ENCODE results near the gene PKNOX2.
A peak's percentile ranks its signal among the peaks of the same experiment; 100 is the strongest.
"Not testable (repeated sequence)": the region's sequence is repeated elsewhere in the genome, so short reads cannot be mapped to it uniquely, and the experiment has no call there.

PKNOX2 gene

DNA sequence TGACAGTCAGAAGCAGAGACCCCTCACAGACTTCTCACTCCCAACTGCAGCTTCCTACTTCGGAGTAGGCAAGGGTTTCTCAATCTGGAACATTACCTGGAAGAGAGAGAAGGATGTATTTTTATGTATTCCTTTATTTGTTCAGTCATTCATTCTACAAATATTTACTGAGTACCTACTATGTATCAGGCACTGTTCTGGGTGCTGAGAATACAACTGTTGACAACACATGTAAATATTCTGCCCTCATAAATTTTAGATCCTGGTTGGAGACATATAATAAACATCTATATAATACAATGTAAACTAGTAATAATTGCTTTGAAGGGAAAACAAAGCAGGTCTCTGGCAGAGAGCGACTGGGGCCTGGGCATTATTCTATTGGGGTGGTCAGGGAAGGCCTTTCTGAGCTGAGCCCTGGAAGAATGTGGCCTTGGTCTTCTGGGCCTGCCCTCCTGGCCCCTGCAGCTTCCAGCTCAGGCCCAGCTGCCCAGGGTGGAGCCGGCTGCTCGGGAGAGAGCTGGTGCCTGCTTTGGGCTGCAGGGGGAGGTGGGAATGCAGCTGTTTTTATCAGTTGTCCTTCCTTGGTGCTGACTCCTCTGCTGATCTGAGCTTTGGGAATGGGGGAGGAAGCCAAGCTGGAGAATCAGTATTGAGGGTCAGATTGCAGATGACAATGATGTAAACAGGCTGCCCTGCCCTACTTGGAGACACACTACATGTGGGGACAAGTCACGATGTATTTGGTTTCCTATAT is 46.8 kb downstream of the PKNOX2 start:
- DNase-seq, result peak; percentile 55

- DNase-seq, result peak; percentile 29
These were observed 47.4 kb downstream of the PKNOX2 start for GRCh38 chr11:125211948-125212340.

DNA sequence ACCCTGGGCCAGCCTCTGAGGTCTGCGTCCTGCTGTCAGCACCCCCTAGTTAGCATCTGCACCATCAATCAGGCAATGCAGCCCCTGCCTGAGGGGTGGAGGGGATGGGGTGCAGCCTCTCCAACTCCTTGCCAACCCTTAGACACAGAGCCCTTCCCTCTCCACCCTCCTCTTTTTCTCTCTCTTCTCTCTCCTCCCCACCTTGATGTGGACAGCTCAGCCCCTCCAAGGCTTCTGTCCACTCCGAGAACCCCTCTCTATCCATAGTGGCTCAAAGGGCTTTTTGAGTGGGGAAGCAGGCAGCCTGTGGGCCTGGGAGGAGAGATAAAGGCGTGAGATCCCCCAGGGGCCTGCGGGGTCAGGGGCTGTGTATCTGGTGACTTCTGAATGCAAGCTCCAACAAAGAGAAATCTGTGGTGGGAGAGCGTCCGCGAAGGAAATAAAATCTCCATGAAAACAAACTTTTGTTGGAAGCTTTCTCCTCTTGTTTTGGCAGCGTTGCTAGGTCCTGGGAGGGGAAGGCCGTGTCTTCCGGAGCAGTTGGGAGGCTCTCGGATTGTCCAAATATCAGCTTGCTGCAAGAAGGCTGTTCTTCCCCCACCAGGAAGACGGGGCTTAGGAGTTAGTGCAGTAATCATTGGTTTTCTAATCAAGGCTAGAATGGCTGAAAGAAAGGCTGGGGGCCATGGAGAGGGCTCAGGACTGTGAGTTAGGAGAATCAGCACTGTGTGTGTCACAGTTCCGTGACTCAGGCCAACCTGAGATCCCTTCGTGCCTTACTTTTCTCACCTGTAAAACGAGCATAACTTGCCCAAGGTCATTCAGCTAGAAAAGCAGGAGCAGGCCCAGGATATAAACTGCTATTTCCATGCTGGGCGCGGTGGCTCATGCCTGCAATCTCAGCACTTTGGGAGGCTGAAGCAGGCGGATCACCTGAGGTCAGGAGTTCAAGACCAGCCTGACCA is 50.3 kb downstream of the PKNOX2 start:
- no peak for DNase-seq

- DNase-seq, result no peak
These were observed 51.4 kb downstream of the PKNOX2 start for GRCh38 chr11:125215976-125216375.

GRCh38 chr11:125218336-125218735 is 53.8 kb downstream of the PKNOX2 start:
- DNase-seq, result no peak

DNA sequence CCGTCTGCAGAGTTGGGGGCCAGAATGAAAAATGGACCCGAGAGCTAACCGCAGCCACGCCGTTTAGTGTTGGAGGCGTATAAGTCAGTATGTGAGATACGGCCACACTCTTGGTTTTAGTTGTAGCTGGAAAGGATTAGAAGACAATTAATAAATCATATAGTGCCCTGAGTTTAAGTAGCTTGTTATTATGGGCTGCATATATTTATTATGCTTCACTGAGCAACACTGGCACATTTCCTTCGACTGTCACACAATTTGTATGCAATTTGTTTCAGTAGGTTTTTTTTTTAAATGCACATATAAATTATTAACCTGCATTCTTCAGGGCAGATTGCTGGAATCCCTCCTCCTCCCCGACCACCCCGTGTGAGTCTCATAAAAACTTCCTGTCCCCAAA is 56.9 kb downstream of the PKNOX2 start:
- DNase-seq, result no peak

DNA sequence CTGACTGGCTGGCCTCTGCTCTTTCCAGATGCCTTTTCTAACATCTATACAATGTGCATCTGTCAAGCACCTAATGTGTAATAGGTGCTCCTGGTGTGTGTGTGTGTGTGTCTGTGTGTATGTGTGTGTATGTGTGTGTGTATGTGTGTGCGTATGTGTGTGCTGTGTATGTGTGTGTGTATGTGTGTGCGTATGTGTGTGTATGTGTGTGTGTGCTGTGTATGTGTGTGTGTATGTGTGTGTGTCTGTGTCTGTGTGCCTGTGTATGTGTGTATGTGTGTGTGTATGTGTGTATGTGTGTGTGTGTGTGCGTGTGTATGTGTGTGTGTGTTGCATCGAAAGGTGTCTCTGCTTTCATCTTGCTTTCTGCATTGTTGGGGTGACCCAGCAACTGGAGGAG is 57.9 kb downstream of the PKNOX2 start:
- no peak for DNase-seq

DNA sequence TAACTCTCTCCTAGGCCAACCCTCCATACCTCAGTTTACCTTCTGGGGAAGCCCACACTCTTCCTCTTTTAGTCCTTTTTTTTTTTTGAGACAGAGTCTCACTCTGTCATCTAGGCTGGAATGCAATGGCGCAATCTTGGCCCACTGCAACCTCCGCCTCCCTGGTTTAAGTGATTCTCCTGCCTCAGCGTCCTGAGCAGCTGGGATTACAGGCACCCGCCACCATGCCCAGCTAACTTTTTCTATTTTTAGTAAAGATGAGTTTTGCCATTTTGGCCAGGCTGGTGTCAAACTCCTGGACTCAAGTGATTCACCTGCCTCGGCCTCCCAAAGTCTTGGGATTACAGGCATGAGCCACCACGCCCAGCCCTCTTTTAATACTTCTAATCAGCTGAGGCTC is 58.6 kb downstream of the PKNOX2 start:
- not testable (repeated sequence) for DNase-seq

DNA sequence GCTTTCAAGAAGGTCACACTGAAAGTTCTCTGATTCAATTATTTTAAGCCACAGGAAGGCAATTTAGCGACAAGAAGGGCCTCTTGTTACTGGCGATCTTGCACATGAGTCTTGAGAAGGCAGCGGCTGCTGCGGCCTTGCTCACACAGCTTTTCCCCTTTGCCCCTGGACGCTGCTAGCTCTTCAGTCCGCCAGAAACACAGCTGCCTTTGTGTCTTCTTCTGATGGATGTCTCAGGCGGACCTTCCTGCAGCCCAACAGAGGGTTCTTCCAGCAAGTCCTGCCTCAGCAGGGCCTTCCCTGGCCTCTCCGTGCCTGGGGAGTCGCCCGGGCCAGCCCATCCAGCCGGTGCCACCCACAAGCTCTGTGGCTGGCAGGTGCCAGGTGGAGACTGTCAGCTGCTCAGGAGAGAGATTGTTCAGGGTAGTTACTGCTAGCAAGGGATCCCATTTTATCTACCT is 59.4 kb downstream of the PKNOX2 start:
- no peak for DNase-seq

- no peak for DNase-seq
These were observed 60.0 kb downstream of the PKNOX2 start for GRCh38 chr11:125224391-125225021.

- DNase-seq, result no peak
These were observed 60.9 kb downstream of the PKNOX2 start for GRCh38 chr11:125225401-125225800.

DNA sequence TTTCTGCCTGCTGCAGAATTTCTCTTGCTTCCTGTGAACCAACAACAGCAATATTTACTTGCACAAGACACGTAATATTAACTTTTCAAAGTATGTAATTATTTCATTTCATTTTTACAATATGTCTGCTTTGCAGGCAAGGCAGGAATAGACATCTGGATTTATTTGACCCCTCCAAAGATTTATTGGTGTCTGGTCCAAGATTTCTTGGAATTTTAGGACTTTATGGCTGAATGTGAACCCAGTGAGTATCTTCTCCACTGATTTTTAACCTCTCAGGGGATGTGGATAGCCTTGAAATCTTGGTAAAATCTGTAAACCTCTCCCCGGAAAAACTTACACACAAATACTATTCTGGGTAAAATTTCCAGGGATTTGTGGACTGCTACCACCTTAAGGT is 61.5 kb downstream of the PKNOX2 start:
- DNase-seq, result no peak

DNA sequence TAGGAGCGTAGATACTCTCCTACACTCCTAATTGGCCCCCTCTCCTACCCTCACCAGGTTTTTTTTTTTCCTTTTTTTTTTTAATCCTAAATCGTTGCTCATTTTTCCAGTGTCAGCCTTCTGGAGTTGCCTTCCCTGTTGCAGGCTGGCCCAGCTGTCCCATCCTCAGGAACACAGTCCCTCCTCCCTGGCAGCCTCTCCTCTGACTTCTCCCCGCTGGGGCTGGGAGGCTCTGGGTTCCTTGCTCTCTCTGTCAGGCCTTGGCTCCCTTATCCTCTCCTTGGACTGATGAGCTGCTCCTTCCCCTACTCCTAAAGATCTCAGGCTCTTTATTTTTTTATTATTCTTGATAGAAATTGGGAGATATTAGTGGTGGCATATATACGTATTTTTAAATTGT is 62.2 kb downstream of the PKNOX2 start:
- no peak for DNase-seq

DNA sequence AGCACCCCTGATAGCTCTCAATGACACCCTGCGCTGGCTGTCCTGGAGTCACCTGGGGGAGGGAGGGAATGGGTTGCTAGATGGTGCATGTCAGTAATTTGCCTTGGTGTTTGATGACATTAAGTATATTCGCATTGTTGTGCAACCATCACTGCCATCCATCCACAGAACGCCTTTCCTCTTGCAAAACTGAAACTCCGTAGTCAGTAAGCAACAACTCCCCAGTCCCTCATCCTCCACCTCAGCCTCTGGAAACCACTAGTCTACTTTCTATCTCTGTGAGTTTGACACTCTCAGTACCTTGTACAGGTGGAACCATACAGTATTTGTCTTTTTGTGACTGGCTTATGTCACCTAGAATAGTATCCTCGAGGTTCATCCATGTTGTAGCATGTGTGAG is 62.6 kb downstream of the PKNOX2 start:
- no peak for DNase-seq

DNA sequence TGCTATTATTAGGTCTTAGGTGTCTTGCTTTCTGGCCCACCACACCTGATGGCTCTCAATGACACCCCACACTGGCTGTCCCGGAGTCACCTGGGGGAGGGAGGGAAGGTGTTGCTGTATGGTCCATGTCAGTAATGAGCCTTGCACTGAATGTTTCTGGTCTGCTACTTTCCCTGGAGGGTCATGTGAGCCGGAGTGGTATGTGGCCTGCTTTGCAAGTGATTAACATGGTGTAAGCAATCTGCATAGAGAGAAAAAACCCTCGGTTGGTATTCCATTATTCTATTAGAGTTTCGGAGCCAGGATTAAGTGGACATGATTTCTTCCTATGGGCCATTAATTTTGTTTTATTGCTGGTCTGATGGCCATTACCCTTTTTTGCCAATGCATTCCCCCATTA is 63.9 kb downstream of the PKNOX2 start:
- DNase-seq, result no peak

- no peak for DNase-seq
These were observed 64.4 kb downstream of the PKNOX2 start for GRCh38 chr11:125228993-125229392.

DNA sequence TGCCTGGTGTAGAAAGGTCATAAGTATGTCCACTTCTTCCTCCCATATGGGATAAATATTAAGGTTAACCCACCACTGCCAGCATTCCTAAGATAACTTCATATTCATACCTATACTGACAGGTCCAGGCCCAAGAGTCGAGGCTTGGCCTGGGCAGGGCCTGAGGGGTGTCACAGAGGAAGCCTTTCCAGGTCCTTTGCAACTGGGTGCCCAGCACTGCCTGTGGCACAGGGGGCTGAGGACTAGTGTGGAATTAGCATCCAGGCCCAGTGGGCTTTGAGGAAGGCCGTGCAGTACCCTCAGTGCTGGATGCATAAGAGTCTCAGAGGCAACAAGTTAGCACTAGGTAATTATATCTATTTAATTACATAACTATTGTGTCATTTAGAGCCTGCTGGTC is 65.4 kb downstream of the PKNOX2 start:
- no peak for DNase-seq

GRCh38 chr11:125233116-125233515 is 68.6 kb downstream of the PKNOX2 start:
- peak; percentile 15 for DNase-seq

DNA sequence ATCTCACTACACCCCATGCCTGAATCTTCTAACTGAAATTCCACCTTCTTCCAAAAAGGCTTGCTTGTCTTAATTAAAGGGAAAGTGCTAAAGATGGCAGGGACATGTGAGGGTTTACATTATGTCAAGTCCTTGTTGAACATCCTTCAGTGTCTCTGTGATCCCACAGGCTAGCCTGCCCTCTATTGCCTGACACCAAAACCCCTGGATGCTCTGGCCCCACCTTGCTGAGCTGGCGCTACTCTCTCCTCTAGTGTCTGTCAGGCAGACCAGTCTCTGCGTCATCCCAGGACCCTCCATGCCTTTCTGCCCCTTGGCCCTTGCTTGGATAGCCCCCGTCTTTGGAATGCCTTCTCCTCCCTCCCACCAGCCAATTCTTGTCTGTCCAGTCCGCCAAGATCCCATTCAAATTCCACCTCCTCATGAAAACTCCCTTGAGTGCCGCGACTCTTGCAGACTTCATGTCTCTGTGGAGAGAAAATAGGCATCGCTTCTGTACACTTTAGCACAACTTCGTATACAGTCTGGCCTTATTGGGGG is 69.3 kb downstream of the PKNOX2 start:
- DNase-seq, result no peak

- no peak for DNase-seq
These were observed 70.5 kb downstream of the PKNOX2 start for GRCh38 chr11:125235071-125235471.

- no peak for DNase-seq
These were observed 71.7 kb downstream of the PKNOX2 start for GRCh38 chr11:125236072-125236825.

Measured in NCI-H2171 treated with DMSO at 0.1 percent for 48 hours (cell line).